Liver (tissue), 9 donors: Measurements from ENCODE around the gene ITGB1. TPM values are rescaled to one million over a fixed set of nuclear protein-coding genes. Genes with fewer than 3 reads are reported as not detected.

ENCODE experiments used
- DNase-seq: peaks from one replicate; pipeline ENCODE4 v3.0.0-alpha.2; 2017; ENCODE audit warnings: low spot score
- H3K27ac ChIP-seq, 2 donors: one replicate each; pipeline ENCODE4 v1.7.0; 2013; ENCODE audit warnings: inconsistent platforms in 2 of 2, low read length in 2 of 2, control low read depth in 1 of 2, low read depth in 1 of 2, mild to moderate bottlenecking in 1 of 2
- H3K27me3 ChIP-seq, 4 donors: one replicate each; pipeline versions ENCODE4 v1.6.1 to v1.7.0; 2013; ENCODE audit warnings: low read length in 3 of 4, inconsistent platforms in 1 of 4, mild to moderate bottlenecking in 1 of 4, moderate library complexity in 1 of 4; ENCODE audit not compliant: control insufficient read depth in 4 of 4, insufficient read depth in 4 of 4
- H3K36me3 ChIP-seq, 4 donors: one replicate each; pipeline versions ENCODE4 v1.6.1 to v1.7.0; 2013; ENCODE audit warnings: low read length in 3 of 4, mild to moderate bottlenecking in 3 of 4, low read depth in 1 of 4, moderate library complexity in 1 of 4; ENCODE audit not compliant: control insufficient read depth in 4 of 4, insufficient read depth in 3 of 4
- H3K4me1 ChIP-seq, 4 donors: one replicate each; pipeline versions ENCODE4 v1.6.1 to v1.7.0; 2013; ENCODE audit warnings: low read length in 3 of 4, mild to moderate bottlenecking in 3 of 4, moderate library complexity in 1 of 4; ENCODE audit not compliant: control insufficient read depth in 4 of 4, insufficient read depth in 4 of 4
- H3K4me3 ChIP-seq, 3 donors: one replicate each; pipeline versions ENCODE4 v1.6.1 to v1.7.0; 2013; ENCODE audit warnings: low read length in 3 of 3, control low read depth in 1 of 3, low read depth in 1 of 3, mild to moderate bottlenecking in 1 of 3
- H3K9ac ChIP-seq, 2 donors: one replicate each; pipeline ENCODE4 v1.7.0; 2013; ENCODE audit warnings: low read length in 2 of 2, mild to moderate bottlenecking in 2 of 2, moderate library complexity in 2 of 2, control low read depth in 1 of 2, low read depth in 1 of 2
- H3K9me3 ChIP-seq, 4 donors: one replicate each; pipeline versions ENCODE4 v1.6.1 to v1.7.0; 2013; ENCODE audit warnings: low read length in 3 of 4; ENCODE audit not compliant: control insufficient read depth in 4 of 4
- EGR1 ChIP-seq, 2 donors: IDR thresholded peaks; 2 replicates each; pipeline ENCODE4 v1.6.1; 2016 to 2018; ENCODE audit warnings: antibody characterized with exemption in 2 of 2, low read depth in 2 of 2
- FOXA2 ChIP-seq: IDR thresholded peaks from 2 replicates; pipeline ENCODE4 v1.6.1; 2016; ENCODE audit warnings: antibody characterized with exemption
- GABPA ChIP-seq, 2 donors: IDR thresholded peaks in 1 of 2; conservative IDR thresholded peaks in 1 of 2; 2 replicates each; pipeline ENCODE4 v1.6.1; 2016; ENCODE audit warnings: antibody characterized with exemption in 2 of 2, mild to moderate bottlenecking in 1 of 2, moderate library complexity in 1 of 2
- NR2F2 ChIP-seq: IDR thresholded peaks from 2 replicates; pipeline ENCODE4 v1.6.1; 2016; ENCODE audit warnings: antibody characterized with exemption
- RAD21 ChIP-seq, 2 donors: IDR thresholded peaks; 2 replicates each; pipeline ENCODE4 v1.6.1; 2016; ENCODE audit warnings: antibody characterized with exemption in 2 of 2, mild to moderate bottlenecking in 2 of 2
- RXRA ChIP-seq, 2 donors: IDR thresholded peaks; 2 replicates each; pipeline ENCODE4 v1.6.1; 2017 to 2018; ENCODE audit warnings: antibody characterized with exemption in 2 of 2, mild to moderate bottlenecking in 1 of 2
- SP1 ChIP-seq: IDR thresholded peaks from 2 replicates; pipeline ENCODE4 v1.6.1; 2018; ENCODE audit warnings: antibody characterized with exemption, mild to moderate bottlenecking
- WGBS: extraction: QIAGEN DNeasy Blood & Tissue Kit; methylation state at CpG from one replicate; pipeline ENCODE4 v1.1.7; 2013; 5-methylcytosine and 5-hydroxymethylcytosine counted together
- polyA plus RNA-seq, 2 donors: library from polyadenylated mRNA; stranded (reverse) in 1 of 2; unstranded in 1 of 2; fragments of 200-250 nt in 1 of 2; fragments of >200 nt in 1 of 2; fragmentation: Nextera tagmentation in 1 of 2; extraction: Ambion mirVana in 1 of 2; gene quantifications; one replicate each; pipeline versions ENCODE4 v1.2.1 to v1.2.3, GENCODE V29; 2013 to 2015
- total RNA-seq, 2 donors: library from RNA; depleted of rRNA; stranded (reverse); fragments of >200 nt; gene quantifications; one replicate each; pipeline ENCODE4 v1.2.3, GENCODE V29; 2014
- TF ChIP-seq, protein P1 (sequence below): IDR thresholded peaks from 2 replicates; pipeline ENCODE4 v1.6.1; 2016; ENCODE audit warnings: antibody characterized with exemption, mild to moderate bottlenecking
- TF ChIP-seq, protein P2 (sequence below): IDR thresholded peaks from 2 replicates; pipeline ENCODE4 v1.6.1; 2016; ENCODE audit warnings: antibody characterized with exemption
- donor health status: healthy.
- donor health status: healthy.
- donor health status: healthy.
- donor health status: healthy.
- donor health status: healthy.

ITGB1 gene
- total and polyA plus RNA-seq, 4 donors = 109 to 308 (median 221) TPM

DNA sequence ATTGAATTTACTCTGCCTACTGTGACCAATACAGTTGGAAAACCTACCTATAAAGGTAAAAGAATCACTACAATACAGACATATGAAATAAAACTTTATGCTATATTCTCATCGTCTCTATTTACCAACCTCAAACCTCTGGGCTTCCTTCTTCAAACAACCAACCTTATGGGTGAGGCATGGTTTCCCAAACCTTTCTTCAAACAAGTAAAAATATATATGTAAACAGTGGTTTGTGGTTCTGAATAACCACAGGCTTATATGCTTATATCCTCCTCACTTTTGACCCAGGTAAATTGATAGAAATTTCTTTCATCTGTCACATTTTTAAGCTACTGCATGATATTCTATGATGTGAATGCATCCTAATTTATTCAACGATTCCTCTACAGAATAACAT, 103.6 kb downstream of the ITGB1 start:
- TF ChIP-seq RAD21 (IDR thresholded peaks at IDR 0.05) = no peak
- no peak for TF ChIP-seq SP1
- TF ChIP-seq NR2F2 = no peak
- TF ChIP-seq, protein P1, sequence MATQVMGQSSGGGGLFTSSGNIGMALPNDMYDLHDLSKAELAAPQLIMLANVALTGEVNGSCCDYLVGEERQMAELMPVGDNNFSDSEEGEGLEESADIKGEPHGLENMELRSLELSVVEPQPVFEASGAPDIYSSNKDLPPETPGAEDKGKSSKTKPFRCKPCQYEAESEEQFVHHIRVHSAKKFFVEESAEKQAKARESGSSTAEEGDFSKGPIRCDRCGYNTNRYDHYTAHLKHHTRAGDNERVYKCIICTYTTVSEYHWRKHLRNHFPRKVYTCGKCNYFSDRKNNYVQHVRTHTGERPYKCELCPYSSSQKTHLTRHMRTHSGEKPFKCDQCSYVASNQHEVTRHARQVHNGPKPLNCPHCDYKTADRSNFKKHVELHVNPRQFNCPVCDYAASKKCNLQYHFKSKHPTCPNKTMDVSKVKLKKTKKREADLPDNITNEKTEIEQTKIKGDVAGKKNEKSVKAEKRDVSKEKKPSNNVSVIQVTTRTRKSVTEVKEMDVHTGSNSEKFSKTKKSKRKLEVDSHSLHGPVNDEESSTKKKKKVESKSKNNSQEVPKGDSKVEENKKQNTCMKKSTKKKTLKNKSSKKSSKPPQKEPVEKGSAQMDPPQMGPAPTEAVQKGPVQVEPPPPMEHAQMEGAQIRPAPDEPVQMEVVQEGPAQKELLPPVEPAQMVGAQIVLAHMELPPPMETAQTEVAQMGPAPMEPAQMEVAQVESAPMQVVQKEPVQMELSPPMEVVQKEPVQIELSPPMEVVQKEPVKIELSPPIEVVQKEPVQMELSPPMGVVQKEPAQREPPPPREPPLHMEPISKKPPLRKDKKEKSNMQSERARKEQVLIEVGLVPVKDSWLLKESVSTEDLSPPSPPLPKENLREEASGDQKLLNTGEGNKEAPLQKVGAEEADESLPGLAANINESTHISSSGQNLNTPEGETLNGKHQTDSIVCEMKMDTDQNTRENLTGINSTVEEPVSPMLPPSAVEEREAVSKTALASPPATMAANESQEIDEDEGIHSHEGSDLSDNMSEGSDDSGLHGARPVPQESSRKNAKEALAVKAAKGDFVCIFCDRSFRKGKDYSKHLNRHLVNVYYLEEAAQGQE = no peak
- TF ChIP-seq, protein P2, sequence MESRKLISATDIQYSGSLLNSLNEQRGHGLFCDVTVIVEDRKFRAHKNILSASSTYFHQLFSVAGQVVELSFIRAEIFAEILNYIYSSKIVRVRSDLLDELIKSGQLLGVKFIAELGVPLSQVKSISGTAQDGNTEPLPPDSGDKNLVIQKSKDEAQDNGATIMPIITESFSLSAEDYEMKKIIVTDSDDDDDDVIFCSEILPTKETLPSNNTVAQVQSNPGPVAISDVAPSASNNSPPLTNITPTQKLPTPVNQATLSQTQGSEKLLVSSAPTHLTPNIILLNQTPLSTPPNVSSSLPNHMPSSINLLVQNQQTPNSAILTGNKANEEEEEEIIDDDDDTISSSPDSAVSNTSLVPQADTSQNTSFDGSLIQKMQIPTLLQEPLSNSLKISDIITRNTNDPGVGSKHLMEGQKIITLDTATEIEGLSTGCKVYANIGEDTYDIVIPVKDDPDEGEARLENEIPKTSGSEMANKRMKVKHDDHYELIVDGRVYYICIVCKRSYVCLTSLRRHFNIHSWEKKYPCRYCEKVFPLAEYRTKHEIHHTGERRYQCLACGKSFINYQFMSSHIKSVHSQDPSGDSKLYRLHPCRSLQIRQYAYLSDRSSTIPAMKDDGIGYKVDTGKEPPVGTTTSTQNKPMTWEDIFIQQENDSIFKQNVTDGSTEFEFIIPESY = no peak
- TF ChIP-seq FOXA2 = no peak
- no peak for TF ChIP-seq EGR1 (IDR thresholded peaks at IDR 0.05; ENCODE audit: low read depth in 2 of 2)
- no peak for TF ChIP-seq RXRA (IDR thresholded peaks at IDR 0.05)
- Histone ChIP-seq H3K9me3 (no peaks in the 10 kb centered on the region), H3K4me3 (no peak overlapping the region), H3K4me1 (no peaks in the 10 kb centered on the region), H3K36me3 (no peaks in the 10 kb centered on the region), H3K27me3 (no peaks in the 10 kb centered on the region), H3K9ac (no peak overlapping the region), H3K27ac (no peak overlapping the region)
- no peak for DNase-seq
- 87% methylated on average over 2 of the region's 2 CpGs for WGBS

DNA sequence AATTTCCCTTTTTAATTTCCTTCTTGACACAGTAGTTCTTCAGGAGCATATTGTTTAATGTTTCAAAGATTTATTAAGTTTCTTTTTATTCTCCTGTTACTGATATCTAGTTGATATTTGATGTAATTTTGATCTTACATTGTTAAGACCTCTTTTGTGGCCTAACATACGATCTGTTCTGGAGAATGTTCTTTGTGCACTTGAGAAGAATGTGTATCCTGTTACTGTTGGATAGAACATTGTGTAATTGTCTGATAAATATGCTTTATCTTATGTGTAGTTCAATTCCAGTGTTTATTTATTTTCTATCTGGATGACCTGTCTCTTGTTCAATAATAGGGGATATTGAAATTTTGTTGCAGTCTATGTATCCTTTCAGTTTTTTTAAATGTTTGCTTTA, 106.7 kb downstream of the ITGB1 start:
- no peaks in the 10 kb centered on the region for H3K27me3 ChIP-seq
- no peaks in the 10 kb centered on the region for H3K9me3 ChIP-seq
- WGBS = 0% methylated on average over 1 of the region's 1 CpG

More for the DNA sequence above, 106.7 kb downstream of the ITGB1 start:
- Histone ChIP-seq H3K36me3 (no peaks in the 10 kb centered on the region), H3K27ac (no peak overlapping the region), H3K9ac (no peak overlapping the region), H3K4me1 (no peaks in the 10 kb centered on the region), H3K4me3 (no peak overlapping the region)
- no peak for DNase-seq
- TF ChIP-seq, protein P2 = no peak
- TF ChIP-seq GABPA (IDR thresholded peaks at IDR 0.05 in 1 of 2, conservative IDR thresholded peaks at IDR 0.05 in 1 of 2) = no peak
- TF ChIP-seq, protein P1 = no peak
